ENCODE results near the gene PHETA1. TPM values are rescaled to one million over a fixed set of nuclear protein-coding genes. Genes with fewer than 3 reads are reported as not detected.
"Not testable (repeated sequence)": the region's sequence is repeated elsewhere in the genome, so short reads cannot be mapped to it uniquely, and the experiment has no call there.

The PHETA1 gene
- polyA plus RNA-seq, 1 of the 3 experiments (the other 2 are of a cell fraction) = 7.3 TPM

- H4K20me1 ChIP-seq (ENCODE audit: insufficient read depth) = no peaks in the 10 kb centered on the region
- DNase-seq = no peak
- no peak overlapping the region for H3K27ac ChIP-seq (ENCODE audit: low read depth in 2 of 2, low read length in 1 of 2)
- no peaks in the 10 kb centered on the region for H3K27me3 ChIP-seq (ENCODE audit: insufficient read depth)
- H2AFZ ChIP-seq (ENCODE audit: low read depth) = no peak overlapping the region
- peaks cover 2 to 7% of the 10 kb centered on the region in 2 experiments; a peak in 3 of 4 replicates for H3K4me1 ChIP-seq (ENCODE audit: control insufficient read depth in 1 of 2, insufficient read depth in 2 of 2, low read depth in 1 of 2, low read length in 1 of 2)
- no peaks in the 10 kb centered on the region for H3K9me2 ChIP-seq
- H3K4me2 ChIP-seq = no peak overlapping the region
- 90% methylated on average over 5 of the region's 6 CpGs for WGBS (ENCODE audit: low lambda C conversion rate)
- no peaks in the 10 kb centered on the region for H3K9me3 ChIP-seq
- H3K9ac ChIP-seq = no peak overlapping the region
- ChIA-PET POLR2A (no interaction called here), CTCF (interaction anchor here (0.6 to 19.6 kb wide), 3 partner anchors 50 to 88 kb away, joined by 3 to 618 read pairs (median 3); no protein-coding TSS in a partner anchor)
- no peaks in the 10 kb centered on the region for H3K36me3 ChIP-seq (replicated peaks in 1 of 2; ENCODE audit: control insufficient read depth in 1 of 2, insufficient read depth in 2 of 2, low read length in 1 of 2)
- peaks cover 20% of the 10 kb centered on the region for H3F3A ChIP-seq (replicated peaks; ENCODE audit: insufficient read depth)
- H3K4me3 ChIP-seq (ENCODE audit: low read depth in 2 of 2, low read length in 1 of 2) = no peak overlapping the region
- H3K79me2 ChIP-seq (ENCODE audit: insufficient read depth) = peaks cover 4% of the 10 kb centered on the region
- TF ChIP-seq MAX (IDR thresholded peaks at IDR 0.05; ENCODE audit: low read depth) (no peak), RAD21 (IDR thresholded peaks at IDR 0.05; ENCODE audit: low read length) (no peak), TEAD4 (IDR thresholded peaks at IDR 0.05; ENCODE audit: borderline replicate concordance, insufficient read depth) (no peak), ELF1 (IDR thresholded peaks at IDR 0.05) (no peak), NFIC (IDR thresholded peaks at IDR 0.05; ENCODE audit: borderline replicate concordance) (no peak), TAF1 (IDR thresholded peaks at IDR 0.05; ENCODE audit: borderline replicate concordance, low read depth, low read length) (no peak), MXI1 (IDR thresholded peaks at IDR 0.05; ENCODE audit: low read depth, low read length) (no peak), YY1 (IDR thresholded peaks at IDR 0.05; ENCODE audit: low read depth) (no peak), GATA2 (CRISPR knock-in tag; IDR thresholded peaks at IDR 0.05) (no peak), SMC3 (IDR thresholded peaks at IDR 0.05; ENCODE audit: low read depth, low read length) (no peak), CTCF (IDR thresholded peaks at IDR 0.05) (no peak), JUND (IDR thresholded peaks at IDR 0.05) (no peak), RXRA (IDR thresholded peaks at IDR 0.05; ENCODE audit: borderline replicate concordance, low read depth) (no peak), NRF1 (IDR thresholded peaks at IDR 0.05; ENCODE audit: low read depth, low read length) (no peak), EP300 (IDR thresholded peaks at IDR 0.05; ENCODE audit: borderline replicate concordance in 1 of 2, low read depth in 1 of 2, low read length in 1 of 2) (no peak), FOXM1 (IDR thresholded peaks at IDR 0.05; ENCODE audit: low read depth) (no peak), TCF12 (IDR thresholded peaks at IDR 0.05) (no peak), GABPA (IDR thresholded peaks at IDR 0.05; ENCODE audit: low read depth) (no peak)
Measured at GRCh38 chr12:111401167-111401605, 32.3 kb upstream of the PHETA1 start.

- H2AFZ ChIP-seq (ENCODE audit: low read depth); POLR2A ChIA-PET; H4K20me1 ChIP-seq (ENCODE audit: insufficient read depth); H3K27me3 ChIP-seq (ENCODE audit: insufficient read depth); H3K36me3 ChIP-seq (replicated peaks in 1 of 2; ENCODE audit: control insufficient read depth in 1 of 2, insufficient read depth in 2 of 2, low read length in 1 of 2); H3K9ac ChIP-seq; H3K27ac ChIP-seq (ENCODE audit: low read depth in 2 of 2, low read length in 1 of 2); H3K79me2 ChIP-seq (ENCODE audit: insufficient read depth); H3K4me1 ChIP-seq (ENCODE audit: control insufficient read depth in 1 of 2, insufficient read depth in 2 of 2, low read depth in 1 of 2, low read length in 1 of 2); H3K4me3 ChIP-seq (ENCODE audit: low read depth in 2 of 2, low read length in 1 of 2); H3K4me2 ChIP-seq; DNase-seq; H3K9me2 ChIP-seq; H3K9me3 ChIP-seq: not testable (repeated sequence)
- peaks cover 20% of the 10 kb centered on the region for H3F3A ChIP-seq (replicated peaks; ENCODE audit: insufficient read depth)
- WGBS (ENCODE audit: low lambda C conversion rate) = 92% methylated on average over 9 of the region's 9 CpGs
- CTCF ChIA-PET = interaction anchor here (1.0 to 19.6 kb wide), 4 partner anchors 9 to 87 kb away, joined by 3 to 618 read pairs (median 50); no protein-coding TSS in a partner anchor
Measured at GRCh38 chr12:111399741-111400404, 31.0 kb upstream of the PHETA1 start.
